NCI-H1930 (cell line): Measurements from ENCODE around the gene CALN1.
"Not testable (repeated sequence)": the region's sequence is repeated elsewhere in the genome, so short reads cannot be mapped to it uniquely, and the experiment has no call there.

Source experiments
- DNase-seq, 2 experiments: peaks; one replicate each; lab custom pipeline; 2025; lab: John Stamatoyannopoulos, UW

CALN1 gene

GRCh38 chr7:72412121-72412618 is at the start of gene CALN1:
CALN1 (minus strand) TSS chr7:72412338.
- DNase-seq: not testable (repeated sequence)

DNA sequence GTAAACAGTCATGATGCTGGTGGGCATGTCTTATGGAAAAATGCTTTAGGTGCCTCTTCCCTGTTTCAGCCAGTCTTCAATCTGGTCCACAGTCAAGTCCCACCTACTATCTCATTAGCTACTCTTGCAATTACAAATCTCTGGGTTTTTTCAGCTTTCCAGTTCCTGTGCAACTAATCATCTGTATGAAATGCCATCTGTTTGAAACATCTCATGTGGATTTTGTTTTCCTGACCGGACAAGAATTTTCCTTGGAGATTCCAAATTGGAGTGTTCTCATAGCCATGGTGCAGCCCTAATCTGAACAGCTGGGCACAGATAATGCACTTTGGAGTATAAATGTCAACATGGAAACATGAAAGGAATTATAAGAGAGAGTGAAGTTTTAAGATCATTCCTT is 41.3 kb upstream of the CALN1 start:
- DNase-seq: no peak

DNA sequence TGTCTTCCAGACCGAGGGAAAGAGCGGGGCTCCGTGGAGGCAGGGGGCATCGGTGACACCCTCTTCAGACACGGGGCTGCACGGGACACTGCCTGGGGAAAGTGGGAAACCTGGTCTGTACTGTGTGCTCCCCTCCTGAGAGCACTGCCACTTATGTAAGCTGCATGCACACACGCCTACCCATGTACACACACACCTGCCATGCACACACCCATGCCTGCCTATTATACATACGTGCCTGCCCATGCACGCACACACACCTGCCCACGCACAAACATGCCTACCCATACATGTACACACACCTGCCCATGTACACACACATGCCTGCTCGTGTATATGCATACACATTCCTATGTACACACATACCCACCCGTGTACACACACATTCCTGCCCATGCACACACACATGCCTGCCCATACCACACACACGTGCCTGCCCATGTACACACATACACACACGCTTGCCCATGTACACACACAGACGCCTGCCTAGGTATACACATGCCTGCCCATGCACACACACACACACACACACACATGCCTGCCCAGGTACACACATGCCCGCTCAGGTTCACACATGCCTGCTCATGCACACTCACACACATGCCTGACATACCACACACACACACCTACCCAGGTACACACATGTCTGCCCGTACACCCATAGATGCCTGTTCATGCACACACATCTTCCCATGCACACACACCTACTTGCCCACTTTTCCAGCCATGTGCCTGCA is 35.5 kb upstream of the CALN1 start:
- no peak for DNase-seq

DNA sequence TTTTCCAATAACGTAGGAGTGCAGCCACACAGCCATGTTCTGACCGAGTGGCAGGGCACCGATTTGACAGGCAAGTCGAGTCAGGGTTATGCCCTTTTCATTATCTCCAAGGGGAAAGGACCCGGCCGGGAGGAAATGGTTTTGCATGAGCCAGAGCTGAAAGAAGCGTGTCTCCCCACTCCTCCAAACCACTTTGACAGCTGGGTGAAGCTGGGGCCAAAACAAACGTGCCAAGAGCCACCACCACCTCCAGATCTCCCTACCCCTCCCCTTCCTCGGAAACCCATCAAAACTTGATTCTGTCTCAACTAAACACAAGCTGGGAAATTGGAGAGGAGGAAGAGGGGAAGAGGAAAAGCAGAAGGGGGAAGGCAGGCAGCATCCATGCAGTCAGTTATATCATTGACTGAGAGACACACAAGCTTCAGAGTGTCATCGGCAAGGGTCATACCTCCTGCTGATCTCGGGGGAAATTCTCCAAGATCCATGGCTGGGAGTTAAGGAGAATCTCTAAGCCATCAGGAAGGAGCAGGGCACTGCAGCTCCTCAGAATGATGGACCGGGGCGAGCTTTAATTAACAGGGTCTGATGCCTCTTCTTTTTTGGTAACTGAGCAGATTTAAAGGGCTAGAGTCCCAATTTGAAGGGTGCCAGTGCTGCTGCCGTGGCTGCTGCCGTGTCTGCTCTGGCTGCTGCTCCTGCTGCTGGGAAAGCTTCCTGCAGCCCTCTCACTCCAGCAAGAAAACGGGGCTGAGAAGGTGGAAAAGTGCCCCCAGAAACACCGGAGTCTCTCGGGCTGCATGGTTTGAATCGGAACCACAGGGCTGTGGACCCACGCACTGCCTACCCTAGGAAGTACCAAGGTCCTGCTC is 34.7 kb upstream of the CALN1 start:
- DNase-seq: no peak

- no peak for DNase-seq
Measured at GRCh38 chr7:72446131-72446530, 34.0 kb upstream of the CALN1 start.

DNA sequence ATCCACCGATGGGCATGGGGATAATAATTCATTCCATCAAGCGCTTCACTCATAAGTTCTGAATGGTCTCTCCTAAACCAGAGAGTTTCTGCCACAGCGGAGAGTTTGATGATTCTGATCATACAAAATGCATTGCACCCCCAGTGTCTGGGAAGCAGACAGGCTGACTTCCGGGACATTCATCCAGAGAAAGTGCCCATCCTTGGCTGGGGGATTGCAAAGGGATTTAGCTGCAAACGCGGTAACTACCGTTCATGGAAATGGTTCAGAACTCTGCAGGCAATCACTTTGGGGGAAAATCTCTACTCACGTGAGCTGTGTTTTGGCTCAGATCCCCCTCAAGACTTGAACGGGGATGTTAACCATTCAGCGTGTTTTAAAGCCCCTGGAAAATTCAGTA is 33.4 kb upstream of the CALN1 start:
- no peak for DNase-seq

- DNase-seq: no peak
Measured at GRCh38 chr7:72445075-72445474, 32.9 kb upstream of the CALN1 start.

DNA sequence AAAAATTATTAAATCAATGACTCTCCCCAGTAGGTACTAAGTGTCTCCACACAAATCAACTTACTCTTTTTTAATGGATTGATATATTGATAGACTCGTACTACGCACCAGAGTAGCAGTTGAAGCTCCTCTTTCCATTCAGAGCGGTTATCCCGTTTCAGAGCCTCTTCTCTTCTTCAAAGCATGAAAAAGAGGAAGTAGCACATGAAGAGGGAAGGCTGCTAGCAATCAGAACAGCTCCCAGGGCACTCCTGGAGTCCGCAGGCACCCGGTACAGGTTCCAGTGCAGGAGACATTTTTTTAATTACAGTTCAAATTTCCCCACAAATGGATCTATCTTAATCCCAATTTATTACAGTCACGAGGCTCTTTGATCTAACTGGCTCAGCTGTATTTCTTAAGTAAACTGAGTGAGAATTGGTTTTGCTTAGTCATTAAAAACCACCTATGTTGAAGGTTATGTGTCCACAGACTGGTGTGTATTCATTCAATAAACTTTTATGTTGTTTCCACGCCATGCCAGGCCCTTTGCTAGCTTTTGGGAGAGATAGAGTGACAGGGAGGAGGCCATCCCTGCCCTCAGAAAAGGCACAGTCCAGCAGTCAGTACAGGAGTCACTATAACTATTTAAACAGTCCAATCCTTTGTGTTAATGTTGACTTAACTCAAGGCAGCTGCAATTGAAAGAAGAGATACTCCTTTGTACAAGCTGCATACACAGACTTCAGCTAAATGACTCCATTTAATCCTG is 32.1 kb upstream of the CALN1 start:
- DNase-seq: peak; percentile 56 to 61

GRCh38 chr7:72441791-72442190 is 29.7 kb upstream of the CALN1 start:
- no peak for DNase-seq

- no peak for DNase-seq
Measured at GRCh38 chr7:72438491-72438890, 26.4 kb upstream of the CALN1 start.

GRCh38 chr7:72437610-72438009 is 25.5 kb upstream of the CALN1 start:
- no peak for DNase-seq

DNA sequence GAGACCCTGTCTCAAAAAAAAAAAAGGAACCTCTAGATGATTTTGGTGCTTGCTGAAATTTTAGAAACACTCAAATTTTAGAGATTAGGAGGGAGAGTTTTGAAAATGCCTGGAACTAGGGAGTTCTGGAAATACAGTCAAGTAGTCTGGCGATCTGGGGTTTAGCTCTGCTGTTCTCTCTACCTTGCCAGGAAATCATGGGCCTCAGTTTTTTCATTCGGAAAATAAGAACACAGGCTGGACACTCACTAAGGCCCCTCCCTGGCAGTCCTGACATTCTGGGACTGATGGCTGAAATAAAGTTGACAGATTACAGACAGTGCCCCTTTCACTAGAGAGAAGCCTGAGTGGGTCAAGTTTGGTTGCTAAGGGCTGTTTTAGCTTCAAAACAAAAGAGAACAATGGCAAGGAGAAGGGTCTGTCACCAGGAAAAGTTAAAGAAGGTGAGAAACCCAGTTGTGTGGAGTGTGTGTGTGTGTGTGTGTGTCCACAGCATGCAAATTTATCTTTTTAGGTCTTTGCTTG is 25.0 kb upstream of the CALN1 start:
- DNase-seq: no peak

DNA sequence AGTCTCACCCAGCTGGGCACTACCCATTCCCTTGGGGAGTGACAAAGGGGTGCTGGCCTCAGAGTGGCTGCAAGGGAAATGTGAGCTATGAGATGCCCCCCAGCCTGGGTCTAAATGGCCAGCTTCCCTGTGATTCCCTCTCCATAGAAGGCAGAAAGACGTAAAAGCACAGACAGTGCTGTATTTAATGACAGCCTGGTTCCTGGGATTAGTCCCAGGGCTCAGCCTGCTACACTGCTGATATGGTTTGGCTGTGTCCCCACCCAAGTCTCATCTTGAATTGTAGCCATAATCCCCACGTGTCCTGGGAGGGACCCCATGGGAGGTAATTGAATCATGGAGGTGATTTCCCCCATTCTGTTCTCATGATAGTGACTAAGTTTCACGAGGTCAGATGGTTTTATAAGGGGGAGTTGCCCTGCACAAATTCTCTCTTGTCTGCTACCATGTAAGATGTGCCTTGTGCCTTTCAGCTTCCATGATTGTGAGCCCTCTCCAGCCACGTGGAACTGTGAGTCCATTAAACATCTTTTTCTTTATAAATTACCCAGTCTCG is 23.9 kb upstream of the CALN1 start:
- no peak for DNase-seq

DNA sequence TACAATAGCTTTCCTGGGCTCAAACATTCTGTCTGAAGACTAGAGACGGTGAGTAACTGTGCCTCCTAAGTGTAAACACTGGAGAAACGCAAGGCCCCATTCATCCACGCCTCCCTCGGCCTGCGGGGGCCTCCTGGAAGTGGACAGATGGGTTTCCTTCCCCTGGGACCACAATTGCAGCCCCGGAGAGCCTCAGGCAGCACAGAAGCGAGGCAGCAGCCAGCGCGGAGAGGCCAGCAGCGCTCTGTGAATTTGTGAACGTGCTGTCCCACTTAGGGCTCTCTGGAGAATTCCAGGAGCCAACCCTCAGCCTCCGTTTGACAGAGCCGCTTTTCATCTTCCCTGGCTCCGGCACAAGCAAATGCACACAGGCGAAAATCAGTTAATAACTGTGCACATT is 23.2 kb upstream of the CALN1 start:
- peak in 1 of 2 experiments; percentile 5 for DNase-seq

GRCh38 chr7:72430531-72430930 is 18.4 kb upstream of the CALN1 start:
- DNase-seq: no peak

DNA sequence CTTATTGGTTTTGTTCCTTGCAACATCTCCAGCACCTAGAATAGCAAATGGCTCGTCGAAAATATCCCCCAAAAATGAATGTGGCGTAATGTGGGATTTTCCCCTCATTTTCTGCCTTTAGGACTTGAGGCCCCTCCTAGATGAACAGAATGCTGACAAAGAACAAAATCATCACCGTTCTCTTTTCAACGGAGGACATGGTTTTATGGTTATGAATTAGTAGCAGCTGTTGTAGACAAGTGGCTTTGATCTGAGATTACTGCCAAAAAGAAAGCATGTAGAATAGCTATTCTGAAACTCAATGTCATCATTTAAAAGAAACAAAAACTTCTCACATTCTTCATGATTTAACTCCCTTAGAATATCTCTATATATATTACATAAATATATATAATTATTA is 17.2 kb upstream of the CALN1 start:
- DNase-seq: no peak

- no peak for DNase-seq
Measured at GRCh38 chr7:72416846-72417245, 4.7 kb upstream of the CALN1 start.

GRCh38 chr7:72415586-72415985 is 3.4 kb upstream of the CALN1 start:
- DNase-seq: no peak

- no peak for DNase-seq
Measured at GRCh38 chr7:72413886-72414285, 1.7 kb upstream of the CALN1 start.

DNA sequence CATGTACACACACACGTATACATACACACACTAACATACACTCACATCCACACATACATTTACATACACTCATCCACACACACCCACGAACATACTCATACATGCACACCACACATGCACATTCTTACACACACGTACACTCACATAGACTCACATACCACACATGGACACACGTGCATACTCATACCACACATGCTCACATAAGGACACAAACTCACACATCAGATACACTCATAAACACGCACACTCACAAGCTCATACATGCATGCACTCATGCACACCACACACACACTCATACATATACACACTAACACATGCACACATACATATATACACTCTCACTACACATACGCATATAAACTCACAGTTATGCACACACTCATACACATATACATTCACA is 1.2 kb upstream of the CALN1 start:
- no peak for DNase-seq

DNA sequence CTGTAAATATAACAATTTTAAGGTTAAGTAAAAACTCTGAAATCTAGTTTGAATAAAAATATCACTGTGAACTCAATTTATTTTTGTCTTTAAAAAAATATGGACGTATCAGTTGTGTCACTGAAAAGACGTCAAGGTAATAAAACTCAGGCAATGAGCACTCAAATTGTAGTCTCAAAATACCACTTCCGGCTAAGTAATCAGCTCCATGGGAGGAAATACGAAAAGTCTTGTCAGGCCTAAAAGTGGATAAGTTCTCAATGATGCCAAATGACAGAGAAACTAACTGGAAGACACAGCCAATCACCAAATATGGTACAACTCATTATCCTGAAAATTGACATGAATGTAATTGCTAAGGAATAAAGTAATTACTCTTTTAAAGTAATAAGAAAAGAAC is 719 bp downstream of the CALN1 start:
- no peak for DNase-seq

DNA sequence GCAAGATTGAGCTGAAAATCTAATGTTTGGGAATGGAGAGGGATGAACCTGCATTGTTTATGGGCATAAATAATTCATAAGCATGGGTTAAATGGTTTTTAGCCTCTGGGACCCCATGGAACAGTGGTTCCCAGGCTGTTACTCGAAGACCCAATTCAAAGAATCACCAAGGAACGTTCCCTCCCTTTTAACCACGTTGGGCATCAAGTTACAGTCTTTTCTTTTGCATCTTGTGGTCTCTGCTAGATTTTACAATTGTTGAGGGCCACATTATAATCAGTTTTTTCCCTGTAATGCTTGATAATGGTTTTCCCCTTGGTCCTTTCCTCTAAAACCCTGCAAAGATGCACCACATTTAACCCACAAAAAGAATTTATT is 2.5 kb downstream of the CALN1 start:
- DNase-seq: no peak
